Mesodermal cell (in vitro differentiated cells): ENCODE data around the gene FBRSL1.
"Not testable (repeated sequence)": the region's sequence is repeated elsewhere in the genome, so short reads cannot be mapped to it uniquely, and the experiment has no call there.

ENCODE experiments used
- H3K27ac ChIP-seq: 2 replicates; pipeline ENCODE4 v1.7.0; 2013; ENCODE audit warnings: mild to moderate bottlenecking, low read depth, low read length, moderate library complexity; ENCODE audit not compliant: severe bottlenecking
- H3K36me3 ChIP-seq: 2 replicates; pipeline ENCODE4 v1.7.1; 2013; ENCODE audit warnings: mild to moderate bottlenecking, low read length, moderate library complexity; ENCODE audit not compliant: control insufficient read depth, insufficient read depth
- H3K4me1 ChIP-seq: one replicate; pipeline ENCODE4 v1.7.1; 2013; ENCODE audit warnings: mild to moderate bottlenecking, low read length; ENCODE audit not compliant: insufficient read depth, control insufficient read depth, poor library complexity, severe bottlenecking
- H3K4me3 ChIP-seq: 2 replicates; pipeline ENCODE4 v1.7.0; 2013; ENCODE audit warnings: low read length, control low read depth, mild to moderate bottlenecking; ENCODE audit not compliant: insufficient read depth, poor library complexity, severe bottlenecking; ENCODE audit errors: extremely low read depth
- H3K9me3 ChIP-seq: 2 replicates; pipeline ENCODE4 v1.7.1; 2013; ENCODE audit warnings: mild to moderate bottlenecking, low read length, moderate library complexity; ENCODE audit not compliant: control insufficient read depth
- WGBS, 2 experiments: methylation state at CpG; one replicate each; pipeline ENCODE4 v1.1.5; 2013; ENCODE audit warnings: missing lambda C conversion rate in 2 of 2; ENCODE audit not compliant: insufficient coverage in 2 of 2; 5-methylcytosine and 5-hydroxymethylcytosine counted together

The FBRSL1 gene

DNA sequence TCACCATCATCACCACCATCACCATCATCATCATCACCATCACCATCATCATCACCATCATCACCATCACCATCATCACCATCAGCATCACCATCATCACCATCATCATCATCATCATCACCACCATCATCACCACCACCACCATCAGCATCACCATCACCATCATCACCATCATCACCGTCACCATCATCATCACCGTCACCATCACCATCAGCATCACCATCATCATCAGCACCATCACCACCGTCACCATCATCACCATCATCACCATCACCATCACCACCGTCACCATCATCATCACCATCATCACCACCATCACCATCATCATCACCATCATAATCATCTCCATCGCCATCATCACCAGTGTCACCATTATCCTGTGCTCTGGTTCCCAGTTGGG, 25.6 kb upstream of the FBRSL1 start:
- H3K27ac ChIP-seq, H3K4me3 ChIP-seq, H3K9me3 ChIP-seq, H3K4me1 ChIP-seq, H3K36me3 ChIP-seq: not testable (repeated sequence)
- WGBS, 2 experiments, result 77 to 83% methylated on average over 4 to 5 of the region's 5 CpGs

DNA sequence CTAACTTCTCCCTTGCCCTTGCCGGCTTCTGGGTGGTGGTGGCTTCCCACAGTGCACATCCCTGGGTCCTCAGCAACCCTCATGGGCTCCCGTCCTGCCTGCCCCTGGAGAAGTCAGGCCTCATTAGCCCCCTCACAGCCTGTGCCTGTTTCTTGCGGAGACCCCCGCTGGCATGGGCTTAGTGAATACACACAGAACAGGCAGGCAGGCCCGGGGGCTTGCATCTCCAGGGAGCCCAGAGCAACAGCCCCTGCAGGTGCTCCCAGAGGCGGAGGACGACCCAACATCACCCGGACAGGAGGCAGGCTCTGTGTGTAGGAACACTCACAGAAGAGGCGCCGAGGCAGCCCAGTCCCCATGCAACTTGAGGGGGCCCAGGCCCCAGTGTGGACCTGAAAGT, 25.1 kb upstream of the FBRSL1 start:
- H3K27ac ChIP-seq, result no peak overlapping the region
- no peaks in the 10 kb centered on the region for H3K4me1 ChIP-seq
- 80 to 84% methylated on average over 8 to 9 of the region's 10 CpGs for WGBS, 2 experiments
- H3K36me3 ChIP-seq, result no peaks in the 10 kb centered on the region
- no peaks in the 10 kb centered on the region for H3K9me3 ChIP-seq
- no peak overlapping the region for H3K4me3 ChIP-seq

DNA sequence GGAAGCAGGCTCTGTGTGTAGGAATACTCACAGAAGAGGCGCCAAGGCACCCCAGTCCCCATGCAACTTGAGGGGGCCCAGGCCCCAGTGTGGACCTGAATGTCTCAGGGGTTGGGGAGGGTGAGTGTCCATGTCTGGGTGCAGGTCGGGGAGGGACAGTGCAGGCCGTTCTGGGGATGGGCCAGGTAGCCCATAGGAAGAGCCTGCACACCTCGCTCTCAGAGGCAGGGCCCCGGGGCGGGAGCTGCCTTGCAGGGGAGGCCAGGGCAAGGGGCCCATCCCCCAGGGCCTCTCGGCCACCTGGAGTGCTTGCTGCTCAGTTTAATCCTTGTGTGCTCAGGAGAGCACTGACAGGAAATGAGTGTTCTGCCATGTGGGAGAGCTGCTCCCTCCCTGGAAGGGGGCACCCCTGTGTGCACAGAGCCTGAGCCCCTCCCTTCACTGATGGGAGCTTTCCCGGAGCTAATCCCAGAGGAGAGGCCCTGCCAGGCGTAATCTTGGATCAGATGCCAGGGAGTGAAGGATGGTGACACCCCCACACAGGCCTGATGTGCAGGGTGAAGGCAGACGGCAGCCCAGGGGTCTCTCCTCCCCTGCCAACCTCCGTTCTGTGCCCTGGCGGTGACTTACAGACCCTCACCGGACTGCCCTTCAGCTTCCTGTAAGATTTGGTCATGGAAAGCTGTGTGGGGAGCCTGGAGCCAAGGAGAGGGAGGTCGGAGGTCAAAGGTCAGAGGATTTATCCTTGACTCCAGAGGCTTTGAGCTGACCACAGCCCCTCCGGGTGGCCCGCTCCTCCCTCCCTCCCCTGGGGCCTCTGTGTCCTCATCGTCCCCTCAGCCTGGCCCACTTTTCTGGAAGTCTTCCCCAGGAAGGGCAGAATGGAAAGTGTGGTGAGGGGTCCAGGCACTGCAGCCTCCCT, 24.4 kb upstream of the FBRSL1 start:
- H3K4me1 ChIP-seq, result no peaks in the 10 kb centered on the region
- WGBS, 2 experiments, result 61 to 66% methylated on average over 9 to 10 of the region's 17 CpGs

DNA sequence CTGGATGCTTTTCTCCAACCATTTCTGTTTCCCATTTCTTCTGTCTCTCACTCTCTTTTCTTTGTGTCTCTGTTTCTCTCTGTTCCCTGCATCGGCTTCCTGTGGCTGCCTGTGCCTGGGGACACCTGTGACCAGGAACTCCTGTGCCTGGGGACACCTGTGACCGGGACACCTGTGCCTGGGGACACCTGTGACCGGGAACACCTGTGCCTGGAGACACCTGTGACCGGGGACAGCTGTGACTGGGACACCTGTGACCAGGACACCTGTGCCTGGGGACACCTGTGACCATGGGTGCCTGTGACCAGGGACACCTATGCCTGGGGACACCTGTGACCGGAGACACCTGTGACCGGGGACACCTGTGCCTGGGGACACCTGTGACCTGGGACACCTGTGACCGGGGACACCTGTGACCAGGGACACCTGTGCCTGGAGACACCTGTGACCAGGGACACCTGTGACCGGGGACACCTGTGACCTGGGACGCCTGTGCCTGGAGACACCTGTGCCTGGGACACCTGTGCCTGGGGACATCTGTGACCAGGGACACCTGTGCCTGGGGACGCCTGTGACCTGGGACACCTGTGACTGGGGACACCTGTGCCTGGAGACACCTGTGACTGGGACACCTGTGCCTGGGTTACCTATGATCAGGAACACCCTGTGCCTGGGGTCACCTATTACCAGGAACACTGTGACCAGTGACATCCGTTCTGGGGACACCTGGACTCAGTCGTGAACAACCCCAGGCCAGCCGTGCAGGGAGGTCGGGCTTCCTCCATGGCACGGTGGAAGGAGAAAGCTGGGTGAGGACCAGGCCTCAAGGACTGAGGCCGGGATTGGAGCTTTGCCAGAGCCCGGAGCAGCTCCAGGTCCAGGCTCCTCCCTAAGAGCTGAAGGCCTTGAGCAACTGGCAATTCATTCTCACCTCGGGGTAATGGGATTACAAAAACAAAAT, 23.4 kb upstream of the FBRSL1 start:
- WGBS, 2 experiments, result 83% methylated on average over 17 of the region's 18 CpGs
- Histone ChIP-seq H3K9me3 (no peaks in the 10 kb centered on the region), H3K4me3 (no peak overlapping the region), H3K27ac (no peak overlapping the region), H3K4me1 (no peaks in the 10 kb centered on the region), H3K36me3 (no peaks in the 10 kb centered on the region)

More for the DNA sequence above, 24.4 kb upstream of the FBRSL1 start:
- no peaks in the 10 kb centered on the region for H3K9me3 ChIP-seq
- H3K4me3 ChIP-seq, result no peak overlapping the region
- no peaks in the 10 kb centered on the region for H3K36me3 ChIP-seq
- H3K27ac ChIP-seq, result no peak overlapping the region

DNA sequence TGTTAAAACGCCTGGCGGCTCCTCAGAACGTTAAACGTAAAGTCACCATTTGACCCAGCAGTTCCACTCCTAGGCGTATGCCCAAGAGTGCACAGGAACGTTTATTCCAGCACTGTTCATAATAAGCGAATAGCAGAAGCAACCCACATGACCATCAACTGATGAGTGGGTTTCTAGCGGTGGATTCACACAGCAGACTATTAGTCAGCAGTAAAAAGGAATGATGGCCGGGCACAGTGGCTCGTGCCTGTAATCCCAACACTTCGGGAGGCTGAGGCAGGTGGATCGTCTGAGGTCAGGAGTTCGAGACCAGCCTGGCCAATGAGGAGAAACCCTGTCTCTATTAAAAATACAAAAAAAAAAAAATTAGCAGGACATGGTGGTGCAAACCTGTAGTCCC, 22.4 kb upstream of the FBRSL1 start:
- WGBS, 2 experiments, result 85 to 87% methylated on average over 8 to 12 of the region's 13 CpGs
- no peak overlapping the region for H3K27ac ChIP-seq
- no peak overlapping the region for H3K4me3 ChIP-seq
- no peaks in the 10 kb centered on the region for H3K36me3 ChIP-seq
- H3K4me1 ChIP-seq, result no peaks in the 10 kb centered on the region
- no peaks in the 10 kb centered on the region for H3K9me3 ChIP-seq

DNA sequence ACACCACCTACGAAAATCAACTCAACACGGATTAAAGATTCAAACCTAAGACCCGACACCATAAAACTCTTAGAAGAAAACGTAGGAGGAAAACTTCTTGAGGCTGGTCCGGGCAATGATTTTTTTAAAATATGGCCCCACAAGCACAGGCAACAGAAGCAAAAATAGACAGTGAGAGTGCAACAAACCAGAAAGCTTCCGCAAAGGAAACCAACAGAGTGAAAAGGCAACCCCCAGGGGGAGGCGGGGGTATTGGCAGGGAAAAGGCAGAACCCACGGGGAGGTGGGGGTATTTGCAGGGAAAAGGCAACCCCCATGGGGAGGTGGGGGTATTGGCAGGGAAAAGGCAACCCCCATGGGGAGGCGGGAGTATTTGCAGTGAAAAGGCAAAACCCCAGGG, 20.5 kb upstream of the FBRSL1 start:
- WGBS, 2 experiments, result 19 to 27% methylated on average over 3 to 4 of the region's 9 CpGs
- no peaks in the 10 kb centered on the region for H3K4me1 ChIP-seq
- no peak overlapping the region for H3K4me3 ChIP-seq
- no peak overlapping the region for H3K27ac ChIP-seq
- H3K36me3 ChIP-seq, result no peaks in the 10 kb centered on the region
- no peaks in the 10 kb centered on the region for H3K9me3 ChIP-seq

DNA sequence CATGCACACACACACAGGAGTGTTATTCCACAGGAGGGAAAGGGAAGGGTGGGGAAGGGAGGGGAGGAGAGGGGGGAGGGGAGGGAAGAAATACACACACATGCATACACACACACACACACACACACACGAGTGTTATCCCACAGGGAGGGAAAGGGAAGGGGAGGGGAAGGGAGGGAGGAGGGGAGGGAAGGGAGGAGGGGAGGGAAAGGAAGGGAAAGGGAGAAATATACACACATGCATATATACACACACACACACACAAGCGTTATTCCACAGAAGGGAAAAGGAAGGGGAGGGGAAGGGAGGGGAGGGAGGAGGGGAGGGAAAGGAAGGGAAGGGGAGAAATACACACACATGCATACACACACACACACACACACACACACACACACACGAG, 19.6 kb upstream of the FBRSL1 start:
- peaks cover under 1% of the 10 kb centered on the region for H3K9me3 ChIP-seq
- H3K4me1 ChIP-seq, result no peaks in the 10 kb centered on the region
- no CpG with 5 or more reads among the region's 3 CpGs for WGBS, 2 experiments
- no peak overlapping the region for H3K27ac ChIP-seq
- H3K36me3 ChIP-seq, result no peaks in the 10 kb centered on the region
- no peak overlapping the region for H3K4me3 ChIP-seq

DNA sequence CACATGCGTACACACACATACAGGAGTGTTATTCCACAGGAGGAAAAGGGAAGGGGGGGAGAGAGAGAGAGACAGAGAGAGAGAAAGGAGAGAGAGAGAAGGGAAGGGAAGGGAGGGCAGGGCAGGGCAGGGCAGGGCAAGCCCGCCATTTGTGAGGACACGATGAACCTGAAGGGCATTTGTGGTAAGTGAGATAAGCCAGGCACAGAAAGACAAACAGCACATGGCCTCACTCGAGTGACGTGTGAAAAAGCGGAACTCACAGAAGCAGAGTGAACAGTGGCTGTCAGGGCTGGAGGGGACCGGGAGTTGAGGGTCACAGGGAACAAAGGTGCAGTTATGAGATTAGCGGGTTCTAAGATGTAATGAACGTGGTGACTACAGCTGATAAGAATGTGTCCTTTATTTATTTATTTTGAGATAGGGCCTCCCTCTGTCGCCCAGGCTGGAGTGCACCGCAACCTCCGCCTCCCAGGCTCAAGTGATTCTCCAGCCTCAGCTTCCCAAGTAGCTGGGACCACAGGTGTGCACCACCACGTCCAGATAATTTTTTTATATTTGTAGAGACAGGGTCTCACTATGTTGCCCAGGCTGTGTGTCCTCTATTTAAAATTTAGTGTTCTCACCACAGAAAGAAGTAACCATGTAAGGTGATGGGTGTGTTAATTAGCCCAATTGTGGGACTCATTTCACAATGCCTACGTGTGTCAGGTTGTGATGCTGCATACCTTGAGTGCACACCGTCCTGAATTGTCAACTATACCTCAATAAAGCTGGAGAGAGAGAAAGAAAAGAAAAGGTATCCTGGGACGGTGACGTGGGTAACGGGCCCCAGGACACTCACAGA, 18.7 kb upstream of the FBRSL1 start:
- 81 to 89% methylated on average over 12 to 16 of the region's 18 CpGs for WGBS, 2 experiments
- H3K9me3 ChIP-seq, result peaks cover 4% of the 10 kb centered on the region
- no peak overlapping the region for H3K27ac ChIP-seq
- no peak overlapping the region for H3K4me3 ChIP-seq
- H3K4me1 ChIP-seq, result no peaks in the 10 kb centered on the region
- no peaks in the 10 kb centered on the region for H3K36me3 ChIP-seq

DNA sequence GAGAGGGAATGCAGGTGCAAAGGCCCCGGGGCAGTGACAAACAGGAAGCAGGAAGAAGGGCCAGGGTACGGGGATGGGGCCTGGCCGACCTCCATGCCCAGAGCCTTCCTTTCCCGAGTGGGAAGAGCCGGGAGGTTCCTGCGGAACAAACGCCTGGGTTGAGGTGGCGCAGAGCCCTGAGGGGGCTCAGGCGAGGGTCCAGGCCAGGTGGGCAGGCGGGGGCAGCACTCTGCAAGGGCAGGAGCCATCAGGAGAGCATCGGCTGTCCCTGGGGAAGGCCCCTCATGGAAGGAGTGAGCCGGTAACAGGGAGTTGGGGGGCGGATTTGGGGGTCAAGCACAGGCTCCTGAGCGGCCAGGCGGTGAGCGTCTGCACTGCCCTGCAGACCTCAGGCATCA, 18.1 kb upstream of the FBRSL1 start:
- no peaks in the 10 kb centered on the region for H3K36me3 ChIP-seq
- peaks cover 4% of the 10 kb centered on the region for H3K9me3 ChIP-seq
- no peak overlapping the region for H3K4me3 ChIP-seq
- 80 to 81% methylated on average over 13 to 14 of the region's 16 CpGs for WGBS, 2 experiments
- H3K27ac ChIP-seq, result no peak overlapping the region
- H3K4me1 ChIP-seq, result no peaks in the 10 kb centered on the region

DNA sequence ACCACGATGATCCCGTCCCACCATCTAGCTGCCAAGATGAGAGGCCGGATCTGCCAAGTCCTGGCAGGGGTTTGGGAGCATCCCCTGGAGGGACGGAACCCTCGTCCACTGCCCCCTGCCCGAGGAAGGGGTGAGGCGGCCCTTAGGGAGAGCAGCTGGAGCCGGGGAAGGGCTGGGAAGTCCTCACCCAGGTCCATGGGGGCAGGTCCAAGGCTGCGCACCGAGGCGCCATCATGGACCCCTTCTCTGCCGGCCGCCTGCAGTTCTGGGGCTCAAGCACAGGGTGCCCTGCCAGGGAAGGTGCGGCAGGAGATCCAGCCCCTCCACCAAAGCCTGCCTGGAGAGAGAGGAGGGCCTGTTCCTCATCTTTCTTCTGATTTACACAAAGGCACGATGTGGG, 17.6 kb upstream of the FBRSL1 start:
- no peaks in the 10 kb centered on the region for H3K4me1 ChIP-seq
- H3K36me3 ChIP-seq, result no peaks in the 10 kb centered on the region
- H3K9me3 ChIP-seq, result peaks cover 4% of the 10 kb centered on the region
- 82 to 84% methylated on average over 12 to 15 of the region's 15 CpGs for whole genome bisulfite sequencing, 2 experiments
- no peak overlapping the region for H3K27ac ChIP-seq
- H3K4me3 ChIP-seq, result no peak overlapping the region
